Measurements from ENCODE around the gene SGTB.

DNA sequence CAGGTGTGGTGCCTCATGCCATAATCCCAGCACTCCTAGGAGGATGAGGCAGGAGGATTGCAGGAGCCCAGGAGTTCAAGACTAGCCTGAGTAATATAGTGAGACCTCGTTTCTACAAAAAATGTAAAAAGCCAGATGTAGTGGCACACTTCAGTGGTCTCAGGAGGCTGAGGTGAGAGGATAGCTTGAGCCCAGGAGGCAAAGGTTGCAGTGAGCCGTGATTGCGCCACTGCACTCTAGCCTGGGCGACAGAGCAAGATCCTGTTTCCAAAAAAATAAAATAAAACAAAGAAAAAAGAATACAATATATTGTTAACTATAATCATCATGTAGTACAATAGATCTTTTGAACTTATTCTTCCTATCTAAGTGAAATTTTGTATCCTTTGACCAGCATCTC lies 16.4 kb upstream of the SGTB start:
- TF ChIP-seq, protein P1, sequence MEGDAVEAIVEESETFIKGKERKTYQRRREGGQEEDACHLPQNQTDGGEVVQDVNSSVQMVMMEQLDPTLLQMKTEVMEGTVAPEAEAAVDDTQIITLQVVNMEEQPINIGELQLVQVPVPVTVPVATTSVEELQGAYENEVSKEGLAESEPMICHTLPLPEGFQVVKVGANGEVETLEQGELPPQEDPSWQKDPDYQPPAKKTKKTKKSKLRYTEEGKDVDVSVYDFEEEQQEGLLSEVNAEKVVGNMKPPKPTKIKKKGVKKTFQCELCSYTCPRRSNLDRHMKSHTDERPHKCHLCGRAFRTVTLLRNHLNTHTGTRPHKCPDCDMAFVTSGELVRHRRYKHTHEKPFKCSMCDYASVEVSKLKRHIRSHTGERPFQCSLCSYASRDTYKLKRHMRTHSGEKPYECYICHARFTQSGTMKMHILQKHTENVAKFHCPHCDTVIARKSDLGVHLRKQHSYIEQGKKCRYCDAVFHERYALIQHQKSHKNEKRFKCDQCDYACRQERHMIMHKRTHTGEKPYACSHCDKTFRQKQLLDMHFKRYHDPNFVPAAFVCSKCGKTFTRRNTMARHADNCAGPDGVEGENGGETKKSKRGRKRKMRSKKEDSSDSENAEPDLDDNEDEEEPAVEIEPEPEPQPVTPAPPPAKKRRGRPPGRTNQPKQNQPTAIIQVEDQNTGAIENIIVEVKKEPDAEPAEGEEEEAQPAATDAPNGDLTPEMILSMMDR (IDR thresholded peaks at IDR 0.05; ENCODE audit: borderline replicate concordance, extremely low read depth, low read length, poor library complexity, severe bottlenecking), result no peak
- no peak for TF ChIP-seq EZH2 (IDR thresholded peaks at IDR 0.05; ENCODE audit: borderline replicate concordance, low read depth, low read length, severe bottlenecking)

Data from DND-41 (cell line).